ENCODE results near the gene CYFIP1. TPM values are rescaled to one million over a fixed set of nuclear protein-coding genes. Genes with fewer than 3 reads are reported as not detected.
A peak's percentile ranks its signal among the peaks of the same experiment; 100 is the strongest.

The CYFIP1 gene
- total RNA-seq, 2 donors from 2014 or later, result 21.1 to 32.7 TPM

DNA sequence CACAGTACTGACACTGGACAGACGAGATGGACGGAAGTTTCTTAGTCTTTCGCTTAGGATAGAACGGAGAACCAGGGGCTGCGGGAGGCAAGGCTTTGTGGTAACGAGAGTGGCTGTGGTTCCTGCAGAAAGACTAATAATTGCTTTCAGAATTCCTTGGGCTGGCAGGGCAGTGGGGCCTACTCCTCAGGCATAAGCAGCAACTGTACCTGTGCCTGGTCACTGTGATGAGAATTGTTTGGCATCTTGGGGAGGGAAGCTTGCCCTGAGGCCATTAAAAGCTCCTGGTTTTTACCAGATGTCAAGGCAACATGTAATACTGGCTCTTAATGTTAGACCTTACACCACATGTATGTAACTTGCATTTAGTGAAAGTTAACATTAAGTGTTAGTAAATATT, 134.1 kb downstream of the CYFIP1 start:
- Histone ChIP-seq H3K36me3 (peaks cover 8% of the 10 kb centered on the region), H3K4me1 (peaks cover 0 to 19% of the 10 kb centered on the region in 2 donors), H3K27ac (no peak overlapping the region), H3K27me3 (no peaks in the 10 kb centered on the region), H3K4me3 (no peak overlapping the region), H3K9me3 (no peaks in the 10 kb centered on the region)
- DNase-seq (ENCODE audit: low spot score), result no peak
- TF ChIP-seq CTCF (IDR thresholded peaks at IDR 0.05), result no peak

- no peak overlapping the region for H3K27ac ChIP-seq
- H3K4me1 ChIP-seq, result peaks cover 0 to 26% of the 10 kb centered on the region in 2 donors
- no peak for DNase-seq (ENCODE audit: low spot score)
- no peak for TF ChIP-seq CTCF (IDR thresholded peaks at IDR 0.05)
- no peaks in the 10 kb centered on the region for H3K9me3 ChIP-seq
- no peak overlapping the region for H3K4me3 ChIP-seq
- H3K36me3 ChIP-seq, result peaks cover 6% of the 10 kb centered on the region
- H3K27me3 ChIP-seq, result no peaks in the 10 kb centered on the region
Measured at GRCh38 chr15:22845289-22845900, 134.8 kb downstream of the CYFIP1 start.

DNA sequence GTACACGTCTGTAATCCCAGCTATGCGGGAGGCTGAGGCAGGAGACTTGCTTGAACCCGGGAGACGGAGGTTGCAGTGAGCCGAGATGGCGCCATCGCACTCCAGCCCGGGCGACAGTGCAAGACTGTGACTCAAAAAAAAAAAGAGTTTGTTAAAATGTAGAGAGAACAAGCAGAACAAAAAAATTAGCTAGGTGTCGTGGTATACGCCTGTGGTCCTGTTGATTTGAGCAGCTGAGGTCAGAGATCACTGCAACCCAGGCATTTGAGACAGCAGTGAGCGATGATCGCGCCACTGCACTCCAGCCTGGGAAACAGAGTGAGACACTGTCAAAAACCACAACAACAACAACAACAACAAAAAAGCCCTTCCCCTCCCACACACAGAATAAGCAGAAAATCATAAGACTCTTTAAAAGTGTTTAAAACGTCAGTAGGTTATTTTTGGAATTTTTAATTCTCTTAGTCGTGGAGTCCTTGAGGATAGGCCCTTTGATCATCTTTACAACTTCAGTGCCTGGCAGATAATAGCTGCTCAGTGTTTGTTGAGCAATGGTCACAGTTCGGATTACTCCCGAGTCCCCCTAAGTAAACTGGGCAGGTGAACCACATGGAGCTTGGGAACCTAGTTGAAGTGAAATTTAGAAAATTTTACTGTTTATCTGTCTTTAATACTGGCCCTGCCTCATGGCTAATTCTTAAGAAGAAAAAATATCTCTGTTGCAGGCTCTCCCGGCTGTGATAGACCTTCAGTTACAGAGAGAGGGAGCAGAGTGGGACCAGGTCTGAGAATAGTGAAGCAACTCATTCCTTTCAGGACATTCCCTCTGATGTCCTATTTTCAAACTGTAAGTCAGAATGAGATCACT, 135.5 kb downstream of the CYFIP1 start:
- Histone ChIP-seq H3K36me3 (peaks cover 3% of the 10 kb centered on the region), H3K4me1 (peaks cover 0 to 33% of the 10 kb centered on the region in 2 donors), H3K27ac (no peak overlapping the region), H3K4me3 (no peak overlapping the region), H3K9me3 (no peaks in the 10 kb centered on the region), H3K27me3 (no peaks in the 10 kb centered on the region)
- DNase-seq (ENCODE audit: low spot score), result no peak
- TF ChIP-seq CTCF (IDR thresholded peaks at IDR 0.05), result no peak

DNA sequence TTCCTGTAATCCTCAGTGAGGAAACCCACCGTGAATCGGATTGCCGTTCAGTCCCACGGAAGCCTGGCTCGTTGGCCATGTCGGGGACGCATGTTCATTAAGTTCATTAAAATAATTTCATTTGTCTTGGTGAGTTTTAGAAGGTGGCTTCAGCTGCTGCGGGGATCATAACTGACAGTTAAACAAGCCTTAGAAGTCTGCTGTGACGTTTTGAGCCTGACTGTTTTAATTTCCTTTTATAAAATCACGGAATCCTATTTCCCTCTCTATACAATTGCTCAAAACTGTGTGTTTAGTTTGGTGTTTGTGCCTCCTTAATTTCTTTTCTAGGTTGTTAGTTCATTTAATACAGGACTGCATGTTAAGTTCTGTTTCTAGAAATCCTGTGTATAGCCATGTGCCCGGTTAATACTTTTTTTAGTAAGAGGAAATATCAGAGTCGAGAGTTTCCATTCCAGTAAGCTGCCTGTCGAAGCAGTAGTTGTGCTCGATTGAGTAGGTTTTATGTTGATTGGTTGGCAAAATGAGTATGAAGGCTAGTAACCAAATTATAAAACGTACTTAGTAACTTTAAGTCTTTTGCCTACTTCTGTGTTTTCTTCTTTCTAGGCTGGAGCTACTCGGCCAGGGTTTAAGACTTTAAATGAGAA, 141.0 kb downstream of the CYFIP1 start:
- H3K27me3 ChIP-seq, result no peaks in the 10 kb centered on the region
- no peak for DNase-seq (ENCODE audit: low spot score)
- H3K4me3 ChIP-seq, result peak overlapping the region; percentile 77 to 78
- no peaks in the 10 kb centered on the region for H3K9me3 ChIP-seq
- H3K4me1 ChIP-seq, result peaks cover 0 to 26% of the 10 kb centered on the region in 2 donors
- peak overlapping the region; percentile 88 to 95 for H3K27ac ChIP-seq
- H3K36me3 ChIP-seq, result peaks cover 3% of the 10 kb centered on the region
- TF ChIP-seq CTCF (IDR thresholded peaks at IDR 0.05), result no peak

- H3K4me3 ChIP-seq, result peak within 1 kb of the TSS; percentile 77 to 78
- H3K9me3 ChIP-seq, result no peaks in the 10 kb centered on the region
- peak within 1 kb of the TSS; percentile 88 to 95 for H3K27ac ChIP-seq
- peaks cover 0 to 26% of the 10 kb centered on the region in 2 donors for H3K4me1 ChIP-seq
- H3K27me3 ChIP-seq, result no peaks in the 10 kb centered on the region
- TF ChIP-seq CTCF (IDR thresholded peaks at IDR 0.05), result no peak
- DNase-seq (ENCODE audit: low spot score), result peak; percentile 98
- peaks cover 3% of the 10 kb centered on the region for H3K36me3 ChIP-seq
Measured at GRCh38 chr15:22838292-22839042, 141.7 kb downstream of the CYFIP1 start, which contains the start of gene NIPA2. Gene NIPA2 (plus strand): TSS chr15:22838666. CDS start chr15:22851732, 13,066 bp downstream.

Measured in right atrium auricular region (tissue), 2 donors.